ENCODE measurements around the gene RRM2. TPM values are rescaled to one million over a fixed set of nuclear protein-coding genes. Genes with fewer than 3 reads are reported as not detected.

The RRM2 gene
- 70.3 and 79.8 TPM in 2 replicates for total RNA-seq
- long read RNA-seq, transcript RRM2-202 (10 exons, 3,673 nt), result major isoform, 411 of 478 reads
- long read RNA-seq, partial matches to known transcripts, result 55 of 478 reads
- long read RNA-seq, other reads (novel, unspliced or antisense), result 11 of 478 reads

DNA sequence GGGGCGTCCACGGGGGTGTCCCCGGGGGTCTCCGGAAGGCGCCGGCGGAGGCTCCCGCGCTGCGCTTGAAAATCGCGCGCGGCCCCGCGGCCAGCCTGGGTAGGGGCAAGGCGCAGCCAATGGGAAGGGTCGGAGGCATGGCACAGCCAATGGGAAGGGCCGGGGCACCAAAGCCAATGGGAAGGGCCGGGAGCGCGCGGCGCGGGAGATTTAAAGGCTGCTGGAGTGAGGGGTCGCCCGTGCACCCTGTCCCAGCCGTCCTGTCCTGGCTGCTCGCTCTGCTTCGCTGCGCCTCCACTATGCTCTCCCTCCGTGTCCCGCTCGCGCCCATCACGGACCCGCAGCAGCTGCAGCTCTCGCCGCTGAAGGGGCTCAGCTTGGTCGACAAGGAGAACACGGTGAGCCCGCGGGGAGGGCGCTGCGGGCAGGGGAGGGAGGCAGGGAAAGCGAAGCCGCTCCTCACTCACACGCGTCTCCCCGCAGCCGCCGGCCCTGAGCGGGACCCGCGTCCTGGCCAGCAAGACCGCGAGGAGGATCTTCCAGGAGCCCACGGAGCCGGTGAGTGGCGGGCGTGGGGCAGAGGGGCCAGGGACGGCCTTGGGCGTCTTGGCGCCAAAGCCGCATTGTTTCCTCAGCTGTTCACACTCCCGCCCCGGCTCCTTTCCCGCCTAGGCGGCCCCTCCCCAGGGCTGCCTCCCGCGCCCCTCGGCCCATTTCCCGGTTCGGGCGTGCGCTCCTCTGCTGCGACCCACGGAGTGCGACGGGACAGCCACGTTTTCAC is at the start of gene RRM2:
Gene RRM2 (plus strand): TSS at position 240 of the 781 bp plus-strand sequence. CDS start 60 bp downstream, at position 300.
- no peaks in the 10 kb centered on the region for H3K9me3 Mint-ChIP-seq (ENCODE audit: low read depth)
- peak within 1 kb of the TSS; percentile 99 for H3K27ac Mint-ChIP-seq
- peak within 1 kb of the TSS; percentile 95 for H3K4me3 Mint-ChIP-seq (ENCODE audit: low read depth)
- H3K27me3 Mint-ChIP-seq, result peaks cover 3% of the 10 kb centered on the region
- H3K4me1 Mint-ChIP-seq (ENCODE audit: low read depth), result peaks cover 28% of the 10 kb centered on the region
- peak; percentile 89 for DNase-seq (ENCODE audit: low spot score, unreplicated experiment)
- peaks cover 7% of the 10 kb centered on the region for H3K36me3 Mint-ChIP-seq (ENCODE audit: insufficient read depth)
- TF ChIP-seq, protein P1, sequence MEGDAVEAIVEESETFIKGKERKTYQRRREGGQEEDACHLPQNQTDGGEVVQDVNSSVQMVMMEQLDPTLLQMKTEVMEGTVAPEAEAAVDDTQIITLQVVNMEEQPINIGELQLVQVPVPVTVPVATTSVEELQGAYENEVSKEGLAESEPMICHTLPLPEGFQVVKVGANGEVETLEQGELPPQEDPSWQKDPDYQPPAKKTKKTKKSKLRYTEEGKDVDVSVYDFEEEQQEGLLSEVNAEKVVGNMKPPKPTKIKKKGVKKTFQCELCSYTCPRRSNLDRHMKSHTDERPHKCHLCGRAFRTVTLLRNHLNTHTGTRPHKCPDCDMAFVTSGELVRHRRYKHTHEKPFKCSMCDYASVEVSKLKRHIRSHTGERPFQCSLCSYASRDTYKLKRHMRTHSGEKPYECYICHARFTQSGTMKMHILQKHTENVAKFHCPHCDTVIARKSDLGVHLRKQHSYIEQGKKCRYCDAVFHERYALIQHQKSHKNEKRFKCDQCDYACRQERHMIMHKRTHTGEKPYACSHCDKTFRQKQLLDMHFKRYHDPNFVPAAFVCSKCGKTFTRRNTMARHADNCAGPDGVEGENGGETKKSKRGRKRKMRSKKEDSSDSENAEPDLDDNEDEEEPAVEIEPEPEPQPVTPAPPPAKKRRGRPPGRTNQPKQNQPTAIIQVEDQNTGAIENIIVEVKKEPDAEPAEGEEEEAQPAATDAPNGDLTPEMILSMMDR (IDR thresholded peaks at IDR 0.05; ENCODE audit: unreplicated experiment), result no peak

DNA sequence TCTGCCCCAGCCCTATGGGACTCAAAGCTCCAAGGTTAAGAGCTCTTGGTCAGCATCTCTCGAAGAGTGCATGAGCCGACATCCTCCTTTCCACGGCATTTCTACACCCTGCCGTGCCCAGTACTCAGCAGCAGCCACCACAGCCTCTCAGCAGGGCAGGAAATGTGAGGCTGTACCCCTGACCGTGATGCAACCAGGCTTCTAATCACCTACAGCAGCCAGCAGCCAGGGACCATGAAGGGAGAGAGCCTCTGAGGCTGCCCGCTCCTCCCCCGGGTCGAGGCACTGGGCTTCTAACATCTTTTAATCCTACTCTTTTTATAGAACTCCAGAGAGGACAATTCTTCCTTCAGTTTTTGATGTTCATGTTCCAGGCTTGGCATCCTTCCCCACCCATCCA is 48.8 kb upstream of the RRM2 start:
- H3K4me3 Mint-ChIP-seq (ENCODE audit: low read depth), result no peak overlapping the region
- peaks cover 56% of the 10 kb centered on the region for H3K27me3 Mint-ChIP-seq
- H3K27ac Mint-ChIP-seq, result no peak overlapping the region
- H3K36me3 Mint-ChIP-seq (ENCODE audit: insufficient read depth), result no peaks in the 10 kb centered on the region
- TF ChIP-seq, protein P1 (IDR thresholded peaks at IDR 0.05; ENCODE audit: unreplicated experiment), result no peak
- H3K9me3 Mint-ChIP-seq (ENCODE audit: low read depth), result no peaks in the 10 kb centered on the region
- H3K4me1 Mint-ChIP-seq (ENCODE audit: low read depth), result peaks cover 3% of the 10 kb centered on the region
- DNase-seq (ENCODE audit: low spot score, unreplicated experiment), result no peak

DNA sequence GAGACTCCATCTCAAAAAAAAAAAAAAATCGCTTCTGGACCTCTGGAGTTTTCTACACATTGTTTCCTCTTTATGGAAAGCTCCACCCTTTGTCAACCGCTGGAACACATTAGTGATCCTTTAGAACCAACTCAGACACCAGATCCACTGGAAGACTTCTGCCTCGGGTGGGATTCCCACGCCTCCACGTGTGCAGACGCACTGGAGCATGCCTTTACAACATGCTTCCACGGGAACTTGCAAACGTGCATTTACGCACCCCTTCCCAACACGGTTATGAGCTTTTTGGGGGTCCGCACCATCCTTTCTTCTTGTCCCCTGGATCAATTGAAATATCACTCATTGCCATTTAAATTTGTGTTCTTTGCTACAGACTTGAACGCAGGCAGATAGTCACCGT is 47.4 kb upstream of the RRM2 start:
- TF ChIP-seq, protein P1 (IDR thresholded peaks at IDR 0.05; ENCODE audit: unreplicated experiment), result no peak
- H3K36me3 Mint-ChIP-seq (ENCODE audit: insufficient read depth), result no peaks in the 10 kb centered on the region
- H3K27me3 Mint-ChIP-seq, result peaks cover 63% of the 10 kb centered on the region
- no peak overlapping the region for H3K27ac Mint-ChIP-seq
- peaks cover 8% of the 10 kb centered on the region for H3K4me1 Mint-ChIP-seq (ENCODE audit: low read depth)
- DNase-seq (ENCODE audit: low spot score, unreplicated experiment), result no peak
- no peak overlapping the region for H3K4me3 Mint-ChIP-seq (ENCODE audit: low read depth)
- H3K9me3 Mint-ChIP-seq (ENCODE audit: low read depth), result no peaks in the 10 kb centered on the region

DNA sequence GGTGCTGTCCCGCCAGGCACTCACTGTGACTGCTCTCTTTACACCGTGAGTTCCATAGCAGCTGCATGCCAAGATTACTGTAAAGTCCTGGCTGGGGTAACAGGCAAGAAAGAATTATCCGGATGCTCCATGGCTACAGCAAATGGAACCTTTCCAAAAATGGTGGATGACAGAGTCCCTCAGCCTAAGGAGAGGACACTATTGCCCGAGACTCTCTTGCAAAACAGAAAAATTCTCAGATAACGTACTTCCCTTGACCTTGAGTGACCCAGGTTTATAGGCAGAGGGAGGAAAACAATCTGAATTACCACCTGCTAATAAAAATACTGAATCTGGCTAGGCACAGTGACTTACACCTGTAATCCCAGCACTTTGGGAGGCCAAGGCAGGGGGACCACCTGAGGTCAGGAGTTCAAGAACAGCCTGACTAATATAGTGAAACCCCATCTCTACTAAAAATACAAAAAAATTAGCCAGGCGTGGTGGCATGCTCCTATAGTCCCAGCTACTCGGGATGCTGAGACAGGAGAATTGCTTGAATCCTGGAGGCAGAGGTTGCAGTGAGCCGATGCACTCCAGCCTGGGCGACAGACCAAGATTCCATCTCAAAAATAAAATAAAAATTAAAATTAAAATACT is 46.8 kb upstream of the RRM2 start:
- Mint-ChIP-seq H3K9me3 (ENCODE audit: low read depth) (no peaks in the 10 kb centered on the region), H3K4me3 (ENCODE audit: low read depth) (no peak overlapping the region), H3K4me1 (ENCODE audit: low read depth) (peaks cover 8% of the 10 kb centered on the region), H3K36me3 (ENCODE audit: insufficient read depth) (no peaks in the 10 kb centered on the region), H3K27me3 (peaks cover 64% of the 10 kb centered on the region), H3K27ac (no peak overlapping the region)
- TF ChIP-seq, protein P1 (IDR thresholded peaks at IDR 0.05; ENCODE audit: unreplicated experiment), result no peak
- no peak for DNase-seq (ENCODE audit: low spot score, unreplicated experiment)

DNA sequence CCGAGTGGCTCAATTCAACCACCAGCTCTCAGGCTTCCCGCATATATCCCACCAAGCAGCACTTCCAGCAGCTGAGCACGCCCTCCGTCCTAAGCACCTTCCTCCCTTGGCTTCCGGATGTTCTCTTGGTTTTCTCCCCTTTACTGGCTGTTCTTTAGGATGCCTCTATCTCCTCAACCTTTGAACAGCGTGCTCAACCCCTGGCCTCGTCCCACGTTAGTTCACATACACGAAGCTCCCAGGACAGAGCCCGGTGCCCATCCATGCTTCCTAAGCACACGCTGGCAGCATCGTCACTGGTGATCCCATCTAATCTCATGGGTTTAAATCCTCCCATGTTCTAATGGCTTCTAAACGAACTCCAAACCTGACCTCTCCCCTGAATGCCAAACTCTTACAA is 46.0 kb upstream of the RRM2 start:
- peaks cover 71% of the 10 kb centered on the region for H3K27me3 Mint-ChIP-seq
- TF ChIP-seq, protein P1 (IDR thresholded peaks at IDR 0.05; ENCODE audit: unreplicated experiment), result no peak
- no peak overlapping the region for H3K4me3 Mint-ChIP-seq (ENCODE audit: low read depth)
- no peaks in the 10 kb centered on the region for H3K36me3 Mint-ChIP-seq (ENCODE audit: insufficient read depth)
- peaks cover 10% of the 10 kb centered on the region for H3K4me1 Mint-ChIP-seq (ENCODE audit: low read depth)
- H3K27ac Mint-ChIP-seq, result peak overlapping the region; percentile 37
- DNase-seq (ENCODE audit: low spot score, unreplicated experiment), result no peak
- no peaks in the 10 kb centered on the region for H3K9me3 Mint-ChIP-seq (ENCODE audit: low read depth)
